Neural cell (in vitro differentiated cells): ENCODE results near the gene C7orf57. TPM values are rescaled to one million over a fixed set of nuclear protein-coding genes. Genes with fewer than 3 reads are reported as not detected.

Experiments used
- H2AFZ ChIP-seq: fragments of 200-600, 300-800 bp; sonication (generic), shearing (Covaris generic); 2 replicates; pipeline ENCODE4 v1.6.0; 2014; ENCODE audit warnings: low read depth, mild to moderate bottlenecking, antibody characterized with exemption, low read length, moderate library complexity
- H3F3A ChIP-seq: fragments of 200-600 bp; shearing (Covaris generic); 2 replicates; pipeline ENCODE4 v1.6.1; 2016; ENCODE audit warnings: mild to moderate bottlenecking, moderate library complexity, mixed read lengths, antibody characterized with exemption, low read length; ENCODE audit not compliant: insufficient read depth, poor library complexity, severe bottlenecking
- H3K27ac ChIP-seq: fragments of 200-600, 300-800 bp; sonication (generic), shearing (Covaris generic); 2 replicates; pipeline ENCODE4 v1.5.1; 2014; ENCODE audit warnings: mild to moderate bottlenecking, low read length, moderate library complexity
- H3K27me3 ChIP-seq: fragments of 300-800, 200-600 bp; sonication (generic), shearing (Covaris generic); 2 replicates; pipeline ENCODE4 v1.6.0; 2014; ENCODE audit warnings: mild to moderate bottlenecking, low read depth, low read length, moderate library complexity; ENCODE audit not compliant: insufficient read depth
- H3K36me3 ChIP-seq: fragments of 300-800, 200-600 bp; sonication (generic), shearing (Covaris generic); 2 replicates; pipeline ENCODE4 v1.5.1; 2014; ENCODE audit warnings: mild to moderate bottlenecking, antibody characterized with exemption, low read length, moderate library complexity; ENCODE audit not compliant: insufficient read depth
- H3K4me2 ChIP-seq: fragments of 300-800, 200-600 bp; sonication (generic), shearing (Covaris generic); 2 replicates; pipeline ENCODE4 v1.6.0; 2014; ENCODE audit warnings: mild to moderate bottlenecking, low read length
- H3K4me3 ChIP-seq: fragments of 300-800, 200-600 bp; sonication (generic), shearing (Covaris generic); 2 replicates; pipeline ENCODE4 v1.5.1; 2014; ENCODE audit warnings: mild to moderate bottlenecking, low read length, moderate library complexity
- H3K79me2 ChIP-seq: fragments of 200-600 bp; shearing (Covaris generic); replicated peaks from 2 replicates; pipeline ENCODE4 v1.6.0; 2014; ENCODE audit warnings: mild to moderate bottlenecking, low read length, moderate library complexity; ENCODE audit not compliant: insufficient read depth
- H3K9ac ChIP-seq: fragments of 300-800, 200-600 bp; sonication (generic), shearing (Covaris generic); 2 replicates; pipeline ENCODE4 v1.6.1; 2016; ENCODE audit warnings: mild to moderate bottlenecking, low read length, mixed read lengths
- H3K9me2 ChIP-seq: fragments of 200-600 bp; shearing (Covaris generic); 2 replicates; pipeline ENCODE4 v1.6.1; 2016; ENCODE audit warnings: mild to moderate bottlenecking, low read length, mixed read lengths; ENCODE audit not compliant: insufficient read depth
- H3K9me3 ChIP-seq: fragments of 200-600, 300-800 bp; sonication (generic), shearing (Covaris generic); 2 replicates; pipeline ENCODE4 v1.6.1; 2016; ENCODE audit warnings: mild to moderate bottlenecking, mixed run types, low read length, moderate library complexity, mixed read lengths
- H4K20me1 ChIP-seq: fragments of 200-600 bp; shearing (Covaris generic); 2 replicates; pipeline ENCODE4 v1.6.1; 2016; ENCODE audit warnings: mild to moderate bottlenecking, mixed run types; ENCODE audit not compliant: insufficient read depth
- EP300 ChIP-seq: fragments of 450-650 bp; conservative IDR thresholded peaks from 2 replicates; pipeline ENCODE4 v1.6.1; 2014; ENCODE audit warnings: antibody characterized with exemption, mild to moderate bottlenecking, moderate library complexity; ENCODE audit not compliant: poor library complexity, severe bottlenecking
- EZH2 ChIP-seq: fragments of 200-600, 300-800 bp; shearing (Covaris generic), sonication (generic); IDR thresholded peaks from 2 replicates; pipeline ENCODE4 v1.6.1; 2014; ENCODE audit warnings: antibody characterized with exemption, low read length, borderline replicate concordance, mild to moderate bottlenecking; ENCODE audit not compliant: insufficient read depth, poor library complexity, severe bottlenecking
- MXI1 ChIP-seq: fragments of 450-650 bp; conservative IDR thresholded peaks from 2 replicates; pipeline ENCODE4 v1.6.1; 2014; ENCODE audit warnings: antibody characterized with exemption, mild to moderate bottlenecking; ENCODE audit not compliant: poor library complexity, severe bottlenecking
- POLR2AphosphoS5 ChIP-seq: IDR thresholded peaks from 2 replicates; pipeline ENCODE4 v1.6.1; 2012
- RAD21 ChIP-seq: fragments of 450-650 bp; conservative IDR thresholded peaks from 2 replicates; pipeline ENCODE4 v1.6.1; 2014; ENCODE audit warnings: antibody characterized with exemption, mild to moderate bottlenecking, moderate library complexity
- SMC3 ChIP-seq: fragments of 450-650 bp; conservative IDR thresholded peaks from 2 replicates; pipeline ENCODE4 v1.6.1; 2014; ENCODE audit warnings: antibody characterized with exemption, mild to moderate bottlenecking, moderate library complexity; ENCODE audit not compliant: poor library complexity
- TAF1 ChIP-seq: IDR thresholded peaks from 2 replicates; pipeline ENCODE4 v1.6.1; 2012; ENCODE audit warnings: low read depth
- polyA plus RNA-seq: library from polyadenylated mRNA; depleted of rRNA; stranded (reverse); fragments of >200 nt; gene quantifications from 2 replicates; pipeline ENCODE4 v1.2.3, GENCODE V29; 2014
- TF ChIP-seq, protein P1 (sequence below): IDR thresholded peaks from 2 replicates; pipeline ENCODE4 v1.6.1; 2012; ENCODE audit warnings: borderline replicate concordance
- TF ChIP-seq, protein P2 (sequence below): fragments of 450-650 bp; IDR thresholded peaks from 2 replicates; pipeline ENCODE4 v1.5.1; 2014; ENCODE audit warnings: antibody characterized with exemption, mild to moderate bottlenecking, moderate library complexity; ENCODE audit not compliant: poor library complexity, severe bottlenecking

Gene C7orf57
- polyA plus RNA-seq, 1 donor from 2014 or later, result not detected

DNA sequence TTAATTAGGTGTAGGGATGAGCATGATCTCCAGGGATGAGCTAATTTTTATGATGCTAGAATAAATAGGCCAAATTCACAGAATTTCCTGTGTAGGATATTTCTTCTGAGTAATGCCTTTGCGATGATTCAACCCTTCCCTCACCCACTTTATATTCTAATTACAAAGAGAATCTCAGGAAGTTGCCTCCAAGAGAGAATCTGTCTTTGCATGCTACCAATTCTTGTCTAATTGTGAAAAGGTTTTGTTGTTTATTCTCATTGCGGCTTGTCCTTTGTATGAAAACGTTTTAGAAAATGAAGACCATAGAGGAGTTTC lies 6.3 kb downstream of the C7orf57 start:
- Histone ChIP-seq H3K4me2 (no peak overlapping the region), H3K4me3 (no peak overlapping the region), H3K9me2 (no peaks in the 10 kb centered on the region), H3K27me3 (peaks cover 12% of the 10 kb centered on the region), H4K20me1 (no peaks in the 10 kb centered on the region), H2AFZ (no peak overlapping the region), H3K9me3 (no peaks in the 10 kb centered on the region), H3K27ac (no peak overlapping the region), H3K79me2 (no peaks in the 10 kb centered on the region), H3F3A (no peaks in the 10 kb centered on the region), H3K36me3 (no peaks in the 10 kb centered on the region), H3K9ac (no peak overlapping the region)
- TF ChIP-seq, protein P1, sequence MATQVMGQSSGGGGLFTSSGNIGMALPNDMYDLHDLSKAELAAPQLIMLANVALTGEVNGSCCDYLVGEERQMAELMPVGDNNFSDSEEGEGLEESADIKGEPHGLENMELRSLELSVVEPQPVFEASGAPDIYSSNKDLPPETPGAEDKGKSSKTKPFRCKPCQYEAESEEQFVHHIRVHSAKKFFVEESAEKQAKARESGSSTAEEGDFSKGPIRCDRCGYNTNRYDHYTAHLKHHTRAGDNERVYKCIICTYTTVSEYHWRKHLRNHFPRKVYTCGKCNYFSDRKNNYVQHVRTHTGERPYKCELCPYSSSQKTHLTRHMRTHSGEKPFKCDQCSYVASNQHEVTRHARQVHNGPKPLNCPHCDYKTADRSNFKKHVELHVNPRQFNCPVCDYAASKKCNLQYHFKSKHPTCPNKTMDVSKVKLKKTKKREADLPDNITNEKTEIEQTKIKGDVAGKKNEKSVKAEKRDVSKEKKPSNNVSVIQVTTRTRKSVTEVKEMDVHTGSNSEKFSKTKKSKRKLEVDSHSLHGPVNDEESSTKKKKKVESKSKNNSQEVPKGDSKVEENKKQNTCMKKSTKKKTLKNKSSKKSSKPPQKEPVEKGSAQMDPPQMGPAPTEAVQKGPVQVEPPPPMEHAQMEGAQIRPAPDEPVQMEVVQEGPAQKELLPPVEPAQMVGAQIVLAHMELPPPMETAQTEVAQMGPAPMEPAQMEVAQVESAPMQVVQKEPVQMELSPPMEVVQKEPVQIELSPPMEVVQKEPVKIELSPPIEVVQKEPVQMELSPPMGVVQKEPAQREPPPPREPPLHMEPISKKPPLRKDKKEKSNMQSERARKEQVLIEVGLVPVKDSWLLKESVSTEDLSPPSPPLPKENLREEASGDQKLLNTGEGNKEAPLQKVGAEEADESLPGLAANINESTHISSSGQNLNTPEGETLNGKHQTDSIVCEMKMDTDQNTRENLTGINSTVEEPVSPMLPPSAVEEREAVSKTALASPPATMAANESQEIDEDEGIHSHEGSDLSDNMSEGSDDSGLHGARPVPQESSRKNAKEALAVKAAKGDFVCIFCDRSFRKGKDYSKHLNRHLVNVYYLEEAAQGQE, result no peak
- no peak for TF ChIP-seq EP300
- TF ChIP-seq MXI1, result no peak
- TF ChIP-seq, protein P2, sequence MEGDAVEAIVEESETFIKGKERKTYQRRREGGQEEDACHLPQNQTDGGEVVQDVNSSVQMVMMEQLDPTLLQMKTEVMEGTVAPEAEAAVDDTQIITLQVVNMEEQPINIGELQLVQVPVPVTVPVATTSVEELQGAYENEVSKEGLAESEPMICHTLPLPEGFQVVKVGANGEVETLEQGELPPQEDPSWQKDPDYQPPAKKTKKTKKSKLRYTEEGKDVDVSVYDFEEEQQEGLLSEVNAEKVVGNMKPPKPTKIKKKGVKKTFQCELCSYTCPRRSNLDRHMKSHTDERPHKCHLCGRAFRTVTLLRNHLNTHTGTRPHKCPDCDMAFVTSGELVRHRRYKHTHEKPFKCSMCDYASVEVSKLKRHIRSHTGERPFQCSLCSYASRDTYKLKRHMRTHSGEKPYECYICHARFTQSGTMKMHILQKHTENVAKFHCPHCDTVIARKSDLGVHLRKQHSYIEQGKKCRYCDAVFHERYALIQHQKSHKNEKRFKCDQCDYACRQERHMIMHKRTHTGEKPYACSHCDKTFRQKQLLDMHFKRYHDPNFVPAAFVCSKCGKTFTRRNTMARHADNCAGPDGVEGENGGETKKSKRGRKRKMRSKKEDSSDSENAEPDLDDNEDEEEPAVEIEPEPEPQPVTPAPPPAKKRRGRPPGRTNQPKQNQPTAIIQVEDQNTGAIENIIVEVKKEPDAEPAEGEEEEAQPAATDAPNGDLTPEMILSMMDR, result no peak
- TF ChIP-seq SMC3, result no peak
- no peak for TF ChIP-seq TAF1
- no peak for TF ChIP-seq RAD21
- TF ChIP-seq EZH2, result no peak
- TF ChIP-seq POLR2AphosphoS5, result no peak

DNA sequence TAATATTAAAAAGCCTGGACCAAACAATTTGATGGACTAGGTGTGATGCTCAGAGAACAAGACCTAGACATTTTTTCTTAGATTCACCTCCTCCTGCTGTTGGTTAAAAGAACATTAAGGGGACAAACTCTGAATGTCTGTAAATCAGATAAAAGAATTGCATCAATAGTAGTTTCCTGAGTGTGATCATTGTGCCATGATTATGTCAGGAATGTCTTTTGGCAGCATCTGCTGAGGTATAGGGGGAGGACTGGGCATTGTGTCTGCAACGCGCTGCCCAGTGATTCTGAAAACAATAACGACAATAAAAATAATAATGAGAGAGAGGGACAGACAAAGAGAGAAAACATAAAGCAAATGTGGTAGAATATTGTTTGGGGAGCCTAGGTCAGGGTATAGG lies 6.9 kb downstream of the C7orf57 start:
- no peak overlapping the region for H3K4me3 ChIP-seq
- peaks cover 6% of the 10 kb centered on the region for H3K27me3 ChIP-seq
- no peaks in the 10 kb centered on the region for H3K36me3 ChIP-seq
- no peak overlapping the region for H3K4me2 ChIP-seq
- no peak overlapping the region for H3K9ac ChIP-seq
- no peaks in the 10 kb centered on the region for H3K79me2 ChIP-seq
- H3F3A ChIP-seq, result no peaks in the 10 kb centered on the region
- H3K27ac ChIP-seq, result no peak overlapping the region
- no peaks in the 10 kb centered on the region for H4K20me1 ChIP-seq
- no peaks in the 10 kb centered on the region for H3K9me3 ChIP-seq
- no peak overlapping the region for H2AFZ ChIP-seq
- no peaks in the 10 kb centered on the region for H3K9me2 ChIP-seq
- no peak for TF ChIP-seq SMC3

DNA sequence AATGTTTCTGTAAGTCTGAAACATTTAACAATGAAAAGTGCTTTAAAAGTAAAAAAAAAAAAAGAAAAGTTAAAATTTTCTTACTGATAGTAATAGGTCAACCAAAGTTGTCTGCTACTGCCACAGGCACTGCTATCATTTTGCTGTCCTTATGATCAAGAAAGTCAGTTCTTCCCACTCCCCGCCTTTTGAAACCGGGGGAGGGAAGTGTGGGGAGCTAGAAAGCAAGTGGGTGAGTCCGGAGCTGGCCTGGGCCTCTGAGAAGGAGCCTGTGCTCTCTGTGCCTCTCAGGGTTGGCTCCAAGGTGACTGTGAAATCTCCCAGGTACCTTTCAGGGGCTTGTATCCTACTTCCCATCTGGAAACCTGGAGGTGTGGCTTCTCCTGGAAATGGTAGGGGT lies 7.3 kb downstream of the C7orf57 start:
- H3K4me3 ChIP-seq, result no peak overlapping the region
- no peaks in the 10 kb centered on the region for H3K9me2 ChIP-seq
- H3K27me3 ChIP-seq, result peaks cover 2% of the 10 kb centered on the region
- no peaks in the 10 kb centered on the region for H3K79me2 ChIP-seq
- H3K4me2 ChIP-seq, result no peak overlapping the region
- no peaks in the 10 kb centered on the region for H4K20me1 ChIP-seq
- H3K9me3 ChIP-seq, result no peaks in the 10 kb centered on the region
- H2AFZ ChIP-seq, result no peak overlapping the region
- no peak overlapping the region for H3K27ac ChIP-seq
- H3F3A ChIP-seq, result no peaks in the 10 kb centered on the region
- TF ChIP-seq, protein P1, result no peak
- TF ChIP-seq POLR2AphosphoS5, result no peak
- TF ChIP-seq EP300, result no peak
- no peak for TF ChIP-seq EZH2
- TF ChIP-seq, protein P2, result no peak
- TF ChIP-seq MXI1, result no peak
- H3K9ac ChIP-seq, result no peak overlapping the region
- no peaks in the 10 kb centered on the region for H3K36me3 ChIP-seq
